ENCODE data around the gene VRK3. TPM values are rescaled to one million over a fixed set of nuclear protein-coding genes. Genes with fewer than 3 reads are reported as not detected.

The VRK3 gene
- total RNA-seq, 4 donors from 2014 or later: 26.3 to 67.7 (median 50.0) TPM

GRCh38 chr19:50039968-50040367 lies 14.8 kb upstream of the VRK3 start:
- Histone ChIP-seq H3K36me3 (peaks cover 4 to 56% (median 26%) of the 10 kb centered on the region in 4 donors), H3K4me3 (no peak overlapping the region), H3K27me3 (no peaks in the 10 kb centered on the region), H3K4me1 (no peaks in the 10 kb centered on the region), H3K9me3 (peaks cover 12 to 13% of the 10 kb centered on the region in 2 donors), H3K27ac (no peak overlapping the region)
- WGBS, 2 donors (ENCODE audit: low coverage in 1 of 2): 92% methylated on average over 3 of the region's 3 CpGs; no CpG with 5 or more reads in 1 of the 2 donors
- intact Hi-C loops (cut with DNase I; ENCODE audit: low total_unique reads) (no loop called here), in situ Hi-C loops (cut with MboI; ENCODE audit: low pct_ligation_motif_present in 1 of 4, low pct_unique_long_range_greater_than_20kb in 1 of 4, low sequenced_read_pairs in 3 of 4) (no loop called here)
- DNase-seq: no peak
- no peak for TF ChIP-seq CTCF (IDR thresholded peaks at IDR 0.05)

- intact Hi-C loops (cut with DNase I; ENCODE audit: low total_unique reads): no loop called here
- Histone ChIP-seq H3K9me3 (no peaks in the 10 kb centered on the region), H3K27me3 (no peaks in the 10 kb centered on the region), H3K4me1 (no peaks in the 10 kb centered on the region), H3K27ac (no peak overlapping the region), H3K36me3 (peaks cover 0 to 34% (median 8%) of the 10 kb centered on the region in 4 donors), H3K4me3 (no peak overlapping the region)
- in situ Hi-C loops (cut with MboI; ENCODE audit: low pct_ligation_motif_present in 1 of 4, low pct_unique_long_range_greater_than_20kb in 1 of 4, low sequenced_read_pairs in 3 of 4): no loop called here
- no peak for TF ChIP-seq POLR2AphosphoS5 (IDR thresholded peaks at IDR 0.05)
- TF ChIP-seq POLR2A (IDR thresholded peaks at IDR 0.05): no peak
- TF ChIP-seq CTCF (IDR thresholded peaks at IDR 0.05): no peak
- TF ChIP-seq EP300 (IDR thresholded peaks at IDR 0.05; ENCODE audit: low read depth): no peak
- 93% methylated on average over 3 of the region's 3 CpGs; no CpG with 5 or more reads in 1 of the 2 donors for WGBS, 2 donors (ENCODE audit: low coverage in 1 of 2)
- DNase-seq: no peak
Observed at GRCh38 chr19:50036908-50037307, 11.7 kb upstream of the VRK3 start.

- 92% methylated on average over 11 of the region's 11 CpGs; no CpG with 5 or more reads in 1 of the 2 donors for WGBS, 2 donors (ENCODE audit: low coverage in 1 of 2)
Observed at GRCh38 chr19:50030937-50031336, 5.8 kb upstream of the VRK3 start.

GRCh38 chr19:50030225-50030624 lies 5.1 kb upstream of the VRK3 start:
- H3K27ac ChIP-seq: no peak overlapping the region
- no peaks in the 10 kb centered on the region for H3K9me3 ChIP-seq
- TF ChIP-seq EP300 (IDR thresholded peaks at IDR 0.05; ENCODE audit: low read depth) (no peak), POLR2AphosphoS5 (IDR thresholded peaks at IDR 0.05) (no peak), POLR2A (IDR thresholded peaks at IDR 0.05) (no peak), CTCF (IDR thresholded peaks at IDR 0.05) (no peak)
- 90 to 98% methylated on average over 5 to 6 of the region's 6 CpGs for WGBS, 2 donors (ENCODE audit: low coverage in 1 of 2)
- H3K27me3 ChIP-seq: no peaks in the 10 kb centered on the region
- intact Hi-C loops (cut with DNase I; ENCODE audit: low total_unique reads) (no loop called here), in situ Hi-C loops (cut with MboI; ENCODE audit: low pct_ligation_motif_present in 1 of 4, low pct_unique_long_range_greater_than_20kb in 1 of 4, low sequenced_read_pairs in 3 of 4) (no loop called here)
- peaks cover 0 to 6% (median 2%) of the 10 kb centered on the region in 4 donors for H3K36me3 ChIP-seq
- no peak overlapping the region for H3K4me3 ChIP-seq
- H3K4me1 ChIP-seq: peaks cover 7 to 19% (median 13%) of the 10 kb centered on the region in 4 donors
- no peak for DNase-seq

More at GRCh38 chr19:50030937-50031336, 5.8 kb upstream of the VRK3 start:
- no peak overlapping the region for H3K27ac ChIP-seq
- intact Hi-C loops (cut with DNase I; ENCODE audit: low total_unique reads) (no loop called here), in situ Hi-C loops (cut with MboI; ENCODE audit: low pct_ligation_motif_present in 1 of 4, low pct_unique_long_range_greater_than_20kb in 1 of 4, low sequenced_read_pairs in 3 of 4) (no loop called here)
- H3K9me3 ChIP-seq: no peaks in the 10 kb centered on the region
- TF ChIP-seq POLR2AphosphoS5 (IDR thresholded peaks at IDR 0.05): no peak
- TF ChIP-seq CTCF (IDR thresholded peaks at IDR 0.05): no peak
- TF ChIP-seq POLR2A (IDR thresholded peaks at IDR 0.05): no peak
- TF ChIP-seq EP300 (IDR thresholded peaks at IDR 0.05; ENCODE audit: low read depth): no peak
- H3K4me1 ChIP-seq: peaks cover 7 to 18% (median 13%) of the 10 kb centered on the region in 4 donors
- H3K36me3 ChIP-seq: peaks cover 0 to 6% (median 2%) of the 10 kb centered on the region in 4 donors
- no peak overlapping the region for H3K4me3 ChIP-seq
- H3K27me3 ChIP-seq: no peaks in the 10 kb centered on the region
- DNase-seq: no peak

Data from transverse colon (tissue), 4 donors.